GM21825 (cell line): ENCODE measurements around the gene XPO4.
"Not testable (repeated sequence)": the region's sequence is repeated elsewhere in the genome, so short reads cannot be mapped to it uniquely, and the experiment has no call there.

Experiments used
- ATAC-seq: cut with Tn5 transposase; IDR thresholded peaks from one replicate; pipeline ENCODE4 v1.9.1; 2021; ENCODE audit warnings: mild to moderate bottlenecking, moderate library complexity; ENCODE audit not compliant: unreplicated experiment

The XPO4 gene

DNA sequence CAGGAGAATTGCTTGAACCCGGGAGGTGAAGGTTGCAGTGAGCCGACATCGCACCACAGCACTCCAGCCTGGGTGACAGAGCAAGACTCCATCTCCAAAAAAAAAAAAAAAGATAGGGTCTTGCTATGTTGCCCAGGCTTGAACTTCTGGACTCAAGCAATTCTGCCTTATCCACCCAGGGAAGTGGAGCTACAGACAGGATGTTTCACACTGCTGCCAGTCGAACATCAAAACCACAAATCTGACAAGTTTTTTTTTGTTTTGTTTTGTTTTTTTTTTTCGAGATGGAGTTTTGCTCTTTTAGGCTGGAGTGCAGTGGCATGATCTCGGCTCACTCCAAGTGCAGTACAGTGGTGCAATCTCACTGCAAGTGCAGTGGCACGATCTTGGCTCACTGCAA, 10.8 kb downstream of the XPO4 start:
- ATAC-seq, result no peak

DNA sequence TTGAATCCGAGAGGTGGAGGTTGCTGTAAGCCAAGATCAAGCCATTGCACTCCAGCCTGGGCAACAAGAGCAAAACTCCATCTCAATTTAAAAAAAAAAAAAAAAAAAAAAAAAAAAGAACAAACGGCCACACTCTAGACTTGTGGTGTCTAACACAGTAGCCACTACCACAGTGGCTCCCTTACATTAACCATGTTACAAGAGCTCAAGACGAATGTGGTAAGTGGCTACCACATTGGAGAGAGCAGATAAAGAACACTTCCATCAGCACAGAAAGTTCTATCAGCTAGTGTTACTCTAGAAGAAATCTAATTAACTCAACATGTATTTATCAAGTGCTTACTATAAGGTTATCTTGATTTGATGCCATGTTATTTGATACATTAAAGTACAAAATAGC, 11.5 kb downstream of the XPO4 start:
- no peak for ATAC-seq

DNA sequence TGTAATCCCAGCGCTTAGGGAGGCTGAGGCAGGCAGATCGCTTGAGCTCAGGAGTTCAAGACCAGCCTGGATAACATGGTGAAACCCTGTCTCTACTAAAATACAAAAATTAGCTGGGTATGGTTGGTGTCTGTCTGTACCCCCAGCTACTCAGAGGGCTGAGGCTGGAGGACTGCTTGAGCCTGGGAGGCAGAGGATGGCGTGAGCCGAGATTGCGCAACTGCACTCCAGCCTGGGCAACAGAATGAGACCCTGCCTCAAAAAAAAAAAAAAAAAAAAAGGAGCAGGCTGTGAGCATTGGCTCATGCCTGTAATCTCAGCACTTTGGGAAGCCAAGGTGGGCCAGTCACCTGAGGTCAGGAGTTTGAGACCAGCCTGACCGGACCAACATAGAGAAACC, 12.0 kb downstream of the XPO4 start:
- not testable (repeated sequence) for ATAC-seq

DNA sequence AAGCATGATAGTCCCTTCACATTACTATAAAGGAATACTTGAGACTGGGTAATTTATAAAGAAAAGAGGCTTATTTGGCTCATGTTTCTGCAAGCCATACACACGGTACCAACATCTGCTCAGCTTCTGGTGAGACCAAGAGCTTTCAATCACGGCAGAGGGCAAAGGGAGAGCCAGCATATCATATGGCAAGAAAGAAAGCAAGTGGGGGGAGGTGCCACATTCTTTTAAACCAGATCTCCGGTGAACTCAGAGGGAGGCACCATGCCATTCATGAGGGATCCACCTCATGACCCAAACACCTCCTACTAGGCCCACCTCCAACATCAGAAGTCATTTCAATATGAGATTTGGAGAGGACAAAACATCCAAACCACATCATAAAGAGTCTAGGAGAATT, 20.3 kb downstream of the XPO4 start:
- ATAC-seq, result no peak

DNA sequence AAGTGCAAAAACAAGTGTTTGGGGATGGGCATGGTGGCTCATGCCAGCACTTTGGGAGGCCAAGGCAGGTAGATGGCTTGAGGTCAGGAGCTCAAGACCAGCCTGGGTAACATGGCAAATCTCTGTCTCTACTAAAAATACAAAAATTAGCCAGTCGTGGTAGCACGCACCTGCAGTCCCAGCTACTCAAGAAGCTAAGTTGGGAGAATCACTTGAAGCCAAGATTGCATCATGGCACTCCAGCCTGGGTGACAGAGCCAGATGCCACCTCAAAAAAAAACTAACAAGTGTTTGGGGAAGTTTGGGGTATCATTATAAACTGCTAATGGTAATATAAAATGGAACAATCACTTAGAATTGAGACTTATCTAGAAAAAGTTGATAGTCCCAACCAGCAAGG, 24.6 kb downstream of the XPO4 start:
- no peak for ATAC-seq

DNA sequence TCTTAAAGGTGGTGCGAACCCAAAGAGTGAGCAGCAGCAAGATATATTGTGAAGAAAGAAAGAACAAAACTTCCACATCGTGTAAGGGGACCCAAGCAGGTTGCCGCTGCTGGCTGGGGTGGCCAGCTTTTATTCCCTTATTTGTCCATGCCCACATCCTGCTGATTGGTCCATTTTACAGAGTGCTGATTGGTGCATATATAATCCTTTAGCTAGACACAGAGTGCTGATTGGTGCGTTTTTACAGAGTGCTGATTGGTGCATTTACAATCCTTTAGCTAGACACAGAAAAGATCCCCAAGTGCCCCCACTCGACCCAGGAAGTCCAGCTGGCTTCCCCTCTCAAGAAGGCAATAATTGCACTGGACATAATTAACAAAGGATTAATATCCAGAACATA, 25.7 kb downstream of the XPO4 start:
- not testable (repeated sequence) for ATAC-seq

DNA sequence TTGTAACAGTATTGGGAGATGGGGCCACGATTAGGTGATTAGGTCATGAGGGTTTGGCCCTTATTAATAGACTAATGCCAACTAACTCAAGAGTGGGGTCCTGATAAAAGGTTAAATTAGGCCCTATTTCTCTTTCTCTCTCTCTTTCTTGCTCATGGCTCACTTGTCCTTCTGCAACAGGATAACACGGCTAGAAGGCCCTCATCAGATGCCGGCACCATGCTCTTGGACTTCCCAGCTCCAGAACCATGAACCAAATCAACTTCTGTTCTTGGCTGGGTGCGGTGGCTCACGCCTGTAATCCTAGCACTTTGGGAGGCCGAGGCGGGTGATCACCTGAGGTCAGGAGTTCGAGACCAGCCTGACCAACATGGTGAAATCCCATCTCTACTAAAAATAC, 28.1 kb downstream of the XPO4 start:
- not testable (repeated sequence) for ATAC-seq

DNA sequence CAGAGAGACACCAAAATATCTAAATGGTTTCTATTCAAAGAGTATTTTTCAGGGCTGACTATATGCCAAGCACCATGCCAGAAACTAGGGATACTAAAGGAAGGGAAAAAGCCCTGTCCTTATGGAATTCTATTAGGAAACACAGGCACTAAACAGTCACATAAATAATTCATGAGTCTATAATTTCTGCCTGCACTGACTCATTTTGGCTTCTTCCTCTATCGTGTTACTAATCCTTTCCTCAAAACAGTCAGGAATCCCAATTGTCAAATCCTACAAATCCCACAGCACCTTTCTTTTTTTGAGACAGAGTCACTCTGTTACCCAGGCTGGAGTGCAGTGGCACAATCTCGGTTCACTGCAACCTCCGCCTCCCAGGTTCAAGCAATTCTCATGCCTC, 29.2 kb downstream of the XPO4 start:
- no peak for ATAC-seq

DNA sequence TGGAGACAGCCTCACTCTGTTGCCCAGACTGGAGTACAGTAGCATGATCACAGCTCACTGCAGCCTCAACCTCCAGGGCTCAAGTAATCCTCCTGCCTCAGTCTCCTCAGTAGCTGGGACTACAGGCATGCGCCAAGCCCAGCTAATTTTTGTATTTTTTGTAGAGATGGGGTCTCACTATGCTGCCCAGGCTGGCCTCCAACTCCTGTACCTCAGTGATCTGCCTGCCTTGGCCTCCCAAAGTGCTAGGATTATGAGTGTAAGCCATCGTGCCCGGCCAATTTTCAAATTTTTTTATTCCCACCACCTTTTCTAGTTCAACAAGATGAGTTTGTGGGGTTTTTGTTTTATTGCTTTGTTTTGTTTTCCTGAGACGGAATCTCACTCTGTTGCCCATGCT, 31.7 kb downstream of the XPO4 start:
- no peak for ATAC-seq

DNA sequence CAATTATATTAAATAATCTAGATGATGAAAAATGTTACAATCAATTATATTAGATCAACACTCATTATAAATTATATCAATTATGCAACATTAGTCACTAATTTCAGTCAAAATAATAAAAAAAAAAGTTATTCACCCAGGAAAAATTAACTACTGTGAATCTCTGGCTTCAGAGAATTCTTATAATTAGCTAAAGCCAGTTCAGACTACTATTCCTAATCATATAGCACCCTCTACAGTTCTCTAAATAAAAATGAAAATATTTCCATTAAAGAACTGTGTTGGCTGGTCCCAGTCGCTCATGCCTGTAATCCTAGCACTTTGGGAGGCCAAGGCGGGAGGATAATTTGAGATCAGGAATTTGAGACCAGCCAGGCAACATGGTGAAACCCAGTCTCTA, 33.0 kb downstream of the XPO4 start:
- ATAC-seq, result no peak

DNA sequence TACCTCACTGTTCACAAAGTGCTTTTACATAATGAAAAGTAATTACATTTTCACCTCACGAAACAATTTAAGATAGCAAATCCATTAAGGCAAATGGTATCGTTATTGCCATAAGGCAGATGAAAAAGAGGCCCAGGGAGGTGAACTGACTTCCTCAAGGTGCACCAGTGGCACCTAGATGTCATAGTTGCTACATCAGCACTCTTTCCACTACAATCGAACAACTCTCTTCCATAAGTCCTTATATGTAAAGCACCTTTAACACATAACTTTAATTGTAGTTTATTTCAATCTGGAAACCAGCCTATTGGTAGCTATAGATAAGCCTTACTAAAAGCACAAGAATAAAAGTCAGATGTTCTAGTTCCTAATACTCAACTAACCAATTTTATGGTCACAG, 35.1 kb downstream of the XPO4 start:
- no peak for ATAC-seq

DNA sequence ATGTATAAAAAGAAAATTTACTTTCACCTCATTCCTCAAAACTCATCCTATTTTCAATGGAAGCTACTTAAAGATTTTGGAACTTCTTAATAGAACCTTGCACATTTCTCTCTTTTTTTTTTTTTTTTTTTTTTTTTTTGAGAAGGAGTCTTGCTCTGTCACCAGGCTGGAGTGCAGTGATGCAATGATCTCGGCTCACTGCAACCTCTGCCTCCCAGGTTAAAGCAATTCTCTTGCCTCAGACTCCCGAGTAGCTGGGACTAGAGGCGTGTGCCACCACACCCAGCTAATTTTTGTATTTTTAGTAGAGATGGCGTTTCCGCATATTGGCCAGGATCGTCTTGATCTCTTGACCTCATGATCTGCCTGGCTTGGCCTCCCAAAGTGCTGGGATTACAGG, 40.9 kb downstream of the XPO4 start:
- not testable (repeated sequence) for ATAC-seq

DNA sequence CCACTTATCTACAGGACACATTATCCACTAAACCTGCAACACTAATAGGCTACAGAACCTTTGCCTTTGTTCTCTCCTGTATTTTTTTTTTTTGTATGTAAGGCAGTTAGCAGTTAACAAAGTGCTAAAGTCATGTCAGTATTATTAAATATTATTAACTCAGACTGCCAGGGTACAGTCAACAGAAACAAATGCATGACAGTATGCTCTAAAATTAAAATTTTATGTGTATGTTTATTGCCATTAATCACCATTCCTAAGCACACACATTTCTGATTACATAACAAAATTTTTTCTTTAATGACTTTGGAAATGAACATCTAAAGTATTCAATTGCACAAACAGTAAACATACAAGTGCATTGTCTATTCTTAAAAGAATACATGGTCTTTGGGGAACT, 41.7 kb downstream of the XPO4 start:
- ATAC-seq, result no peak

DNA sequence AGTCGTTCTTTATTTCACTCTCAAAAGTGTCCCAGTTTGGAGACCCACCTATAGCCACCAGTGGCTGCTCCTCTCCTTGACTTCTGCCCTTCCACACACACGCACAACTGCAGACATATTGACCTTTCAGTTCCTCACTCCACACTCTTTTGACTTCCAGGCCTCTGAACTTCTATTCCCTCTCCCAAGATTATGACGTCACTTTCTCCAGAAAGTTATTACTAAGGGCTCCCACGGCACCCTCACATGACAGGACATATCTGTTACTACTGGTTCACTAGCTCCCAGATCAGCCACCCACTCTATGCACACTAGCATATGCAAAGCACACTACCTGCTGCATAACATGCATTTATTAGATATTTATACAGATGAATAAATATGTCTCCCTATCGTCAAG, 45.9 kb downstream of the XPO4 start:
- ATAC-seq, result no peak

DNA sequence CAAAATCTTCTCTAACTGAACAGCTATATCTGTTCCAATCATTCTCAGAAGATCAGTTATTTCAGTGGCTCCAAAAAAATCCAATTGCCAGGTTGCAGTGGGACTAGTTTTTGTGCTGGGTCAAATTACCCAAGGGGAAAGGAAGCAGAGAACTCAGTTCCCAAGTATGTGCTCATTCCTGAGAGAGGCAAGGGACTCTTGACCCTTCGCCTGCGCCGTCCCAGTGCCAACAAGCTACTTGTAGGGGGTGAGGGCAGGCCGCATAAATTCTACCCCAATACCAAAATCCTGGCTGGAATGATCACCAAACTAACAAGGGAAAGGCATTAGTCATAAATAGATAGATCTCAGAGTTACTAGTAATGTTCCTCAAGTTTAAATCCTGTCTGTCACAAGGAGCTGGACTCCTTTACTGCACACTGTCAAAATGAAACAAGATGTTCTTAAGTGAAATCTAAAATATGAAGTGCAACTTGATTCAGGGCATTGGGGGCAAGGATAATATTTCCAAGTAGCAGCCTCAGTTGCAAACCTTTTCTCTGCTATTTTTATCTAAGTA, 50.6 kb downstream of the XPO4 start:
- no peak for ATAC-seq

DNA sequence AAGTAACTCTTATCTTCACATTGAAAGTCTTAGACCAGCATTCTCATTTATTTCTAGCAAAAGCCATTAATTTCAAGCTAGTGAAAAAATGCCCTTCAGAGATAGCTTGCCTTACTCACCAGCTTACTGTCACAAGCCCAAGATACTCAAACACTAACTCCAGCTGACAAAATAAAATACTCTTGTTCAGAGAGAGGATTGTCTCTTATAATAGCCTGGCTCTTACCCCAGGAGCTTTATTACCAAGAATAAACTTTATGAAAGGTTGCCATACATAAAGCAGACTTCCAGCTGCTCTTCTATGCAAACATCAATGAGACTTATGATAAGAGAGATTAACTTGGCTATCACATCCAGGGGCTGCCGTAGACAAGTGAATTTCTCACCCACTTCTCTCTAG, 53.6 kb downstream of the XPO4 start:
- ATAC-seq, result no peak

DNA sequence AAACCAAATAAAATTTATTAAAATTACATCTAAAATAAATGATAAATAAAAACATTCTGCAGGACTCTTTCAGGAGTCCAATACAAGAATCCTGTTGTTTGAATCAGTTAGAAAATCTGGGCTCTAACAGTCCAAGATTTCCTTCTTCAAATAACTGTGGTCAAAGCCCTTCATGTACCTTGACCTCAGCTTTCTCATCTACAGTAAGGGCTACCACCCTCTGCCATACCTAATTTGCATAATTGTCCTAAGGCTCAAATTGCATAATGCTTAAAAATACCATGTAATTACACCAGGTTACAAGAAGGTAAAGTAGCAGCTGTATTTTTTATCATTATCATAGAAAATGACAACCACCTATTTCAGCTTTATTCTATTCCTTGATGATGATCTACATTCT, 54.3 kb downstream of the XPO4 start:
- no peak for ATAC-seq

DNA sequence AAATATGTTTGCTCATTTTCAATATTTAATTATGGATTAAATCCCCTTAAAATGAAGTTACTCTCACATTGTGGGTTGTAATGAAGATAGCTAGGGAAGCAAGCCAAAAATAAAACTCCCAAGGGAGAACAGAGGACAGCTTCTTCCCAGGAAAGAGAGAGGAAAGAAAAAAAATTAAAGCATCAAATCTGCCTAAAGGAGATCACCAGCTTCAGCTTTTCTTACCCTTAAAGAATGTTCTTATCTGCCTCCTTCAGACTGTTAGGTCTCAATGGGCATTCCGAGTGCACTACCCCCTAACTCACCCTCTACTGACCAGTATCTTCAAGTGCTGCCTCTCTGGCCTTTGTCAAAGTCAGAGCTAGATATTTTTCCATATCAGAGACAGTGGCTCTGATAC, 55.2 kb downstream of the XPO4 start:
- no peak for ATAC-seq

DNA sequence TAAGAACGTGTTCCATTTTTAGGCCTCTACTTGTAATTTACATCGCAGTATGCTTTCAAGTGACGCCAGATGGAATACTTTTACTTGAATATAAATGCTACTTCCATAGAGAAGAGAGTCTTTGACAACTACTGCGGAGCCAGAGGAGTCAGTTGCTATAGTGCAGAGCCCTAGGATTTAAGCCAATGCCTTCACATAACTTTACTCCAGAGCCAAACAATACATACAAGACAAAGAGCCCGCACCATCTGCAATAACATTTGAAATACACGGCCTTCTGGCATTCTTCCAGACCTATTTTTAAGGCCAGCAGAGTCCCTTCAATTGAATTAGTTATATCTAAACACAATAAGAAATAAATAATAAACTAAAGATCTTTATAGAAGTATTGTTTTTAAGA, 59.4 kb downstream of the XPO4 start:
- ATAC-seq, result no peak

DNA sequence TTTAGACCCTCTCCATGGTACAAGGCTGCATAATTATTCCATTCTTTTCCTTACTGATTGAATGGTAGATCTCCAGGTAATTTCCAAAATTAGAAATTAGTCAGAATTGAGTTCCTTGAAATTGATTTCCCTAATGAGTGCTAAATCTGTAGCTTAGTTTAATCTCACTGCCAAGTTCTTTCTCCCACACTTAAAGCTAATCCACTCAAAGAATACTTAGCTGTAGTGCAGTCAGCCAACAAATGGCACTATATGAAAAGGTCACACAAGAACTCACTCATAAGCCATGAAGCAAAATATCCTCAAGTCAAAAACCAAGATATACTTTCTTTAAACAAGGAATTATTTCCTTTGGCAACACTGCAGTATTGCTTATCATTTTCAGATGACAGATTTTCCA, 62.0 kb downstream of the XPO4 start:
- ATAC-seq, result no peak

DNA sequence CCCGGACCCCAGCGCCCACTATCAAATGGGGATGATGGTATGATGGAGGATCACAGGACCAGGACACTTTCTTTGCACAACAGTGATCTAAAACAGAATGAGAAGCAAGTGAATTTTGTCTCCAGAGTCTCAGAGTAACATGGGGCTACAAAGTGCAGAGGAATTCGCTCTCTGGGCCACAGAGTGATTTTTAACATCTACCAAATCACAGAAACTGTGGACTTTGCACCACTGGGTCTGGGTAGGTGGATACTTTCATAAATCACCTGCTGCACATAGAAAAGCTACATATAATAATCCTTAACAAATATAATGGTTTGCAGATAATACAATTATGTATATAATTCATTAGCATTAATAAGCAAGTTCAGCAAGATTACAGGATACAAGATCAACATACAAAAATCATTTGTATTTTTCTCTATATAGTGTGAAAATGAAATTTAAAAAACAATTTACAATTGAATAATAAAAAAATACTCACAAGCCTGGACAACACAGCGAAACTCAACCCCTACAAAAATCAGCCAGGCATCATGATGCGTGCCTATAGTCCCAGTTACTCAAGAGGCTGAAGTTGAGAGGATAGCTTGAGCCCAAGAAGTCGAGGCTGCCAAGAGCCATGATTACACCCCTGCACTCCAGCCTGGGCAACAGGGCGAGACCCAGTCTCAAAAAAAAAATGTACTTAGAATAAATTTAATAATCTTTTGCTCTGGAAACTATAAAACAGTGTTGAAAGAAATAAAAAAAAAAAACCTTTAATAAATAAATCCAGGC, 68.5 kb downstream of the XPO4 start:
- no peak for ATAC-seq

DNA sequence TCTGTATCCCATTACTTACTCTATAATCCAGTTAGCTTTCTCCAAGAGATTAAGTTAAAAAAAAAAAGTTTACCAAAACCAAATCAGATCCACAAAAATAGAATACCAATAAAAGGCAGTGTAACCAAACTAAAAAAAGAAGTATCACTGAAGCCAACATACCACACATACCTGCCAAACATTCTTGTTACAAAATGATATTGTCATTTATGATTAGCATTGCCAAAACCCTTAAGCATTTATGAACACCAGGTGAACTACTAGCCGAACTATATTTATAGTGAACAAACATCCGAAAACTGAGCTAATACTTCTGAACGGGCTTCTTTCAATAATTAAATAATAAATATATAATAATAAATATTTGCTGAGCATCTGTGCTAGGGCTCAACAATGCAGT, 69.7 kb downstream of the XPO4 start:
- ATAC-seq, result no peak

DNA sequence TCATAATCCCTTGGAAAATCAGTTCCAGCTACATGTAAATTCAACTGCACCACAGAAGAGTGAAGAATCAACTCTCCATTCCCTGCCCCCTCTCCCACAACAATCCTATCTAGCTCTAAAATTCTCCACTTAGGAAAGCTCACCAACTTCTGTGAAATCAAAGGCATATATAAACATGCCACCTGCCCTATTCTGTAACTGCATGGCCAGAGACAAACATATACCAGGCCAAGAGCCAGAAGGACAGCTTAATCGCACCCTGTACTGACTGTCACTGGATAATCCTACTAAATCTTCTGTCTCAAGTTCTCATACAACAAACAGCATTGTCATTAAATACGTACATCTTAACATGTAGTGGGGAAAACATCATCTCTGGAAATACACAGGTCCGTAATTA, 70.6 kb downstream of the XPO4 start:
- ATAC-seq, result no peak
